ENCODE measurements around the gene BAG3.

The BAG3 gene

DNA sequence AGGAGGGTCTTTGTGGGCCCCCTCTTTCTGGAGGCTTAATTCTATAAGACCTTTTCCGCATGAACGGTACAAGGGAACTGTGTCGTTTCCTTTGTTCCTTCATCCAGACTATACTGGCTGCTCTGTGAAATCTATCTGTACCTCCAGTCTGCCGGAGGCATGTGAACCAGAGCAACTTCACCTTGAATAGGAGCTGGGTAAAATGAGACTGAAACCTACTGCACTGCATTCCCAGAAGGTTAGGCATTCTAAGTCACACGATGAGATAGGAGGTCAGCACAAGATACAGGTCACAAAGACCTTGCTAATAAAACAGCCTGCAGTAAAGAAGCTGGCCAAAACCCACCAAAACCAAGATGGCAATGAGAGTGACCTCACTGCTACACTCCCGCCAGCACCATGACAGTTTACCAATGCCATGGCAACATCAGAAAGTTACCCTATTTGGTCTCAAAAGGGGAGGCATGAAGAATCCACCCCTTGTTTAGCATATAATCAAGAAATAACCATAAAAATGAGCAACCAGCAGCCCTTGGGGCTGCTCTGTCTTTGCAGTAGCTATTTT is 37.9 kb downstream of the BAG3 start:
- H3K27me3 ChIP-seq: peaks cover 3% of the 10 kb centered on the region
- no peak overlapping the region for H3K27ac ChIP-seq
- H3K4me3 ChIP-seq (ENCODE audit: low read depth in 1 of 2, low read length in 1 of 2): no peak overlapping the region
- no peaks in the 10 kb centered on the region for H3K36me3 ChIP-seq
- TF ChIP-seq, protein P1, sequence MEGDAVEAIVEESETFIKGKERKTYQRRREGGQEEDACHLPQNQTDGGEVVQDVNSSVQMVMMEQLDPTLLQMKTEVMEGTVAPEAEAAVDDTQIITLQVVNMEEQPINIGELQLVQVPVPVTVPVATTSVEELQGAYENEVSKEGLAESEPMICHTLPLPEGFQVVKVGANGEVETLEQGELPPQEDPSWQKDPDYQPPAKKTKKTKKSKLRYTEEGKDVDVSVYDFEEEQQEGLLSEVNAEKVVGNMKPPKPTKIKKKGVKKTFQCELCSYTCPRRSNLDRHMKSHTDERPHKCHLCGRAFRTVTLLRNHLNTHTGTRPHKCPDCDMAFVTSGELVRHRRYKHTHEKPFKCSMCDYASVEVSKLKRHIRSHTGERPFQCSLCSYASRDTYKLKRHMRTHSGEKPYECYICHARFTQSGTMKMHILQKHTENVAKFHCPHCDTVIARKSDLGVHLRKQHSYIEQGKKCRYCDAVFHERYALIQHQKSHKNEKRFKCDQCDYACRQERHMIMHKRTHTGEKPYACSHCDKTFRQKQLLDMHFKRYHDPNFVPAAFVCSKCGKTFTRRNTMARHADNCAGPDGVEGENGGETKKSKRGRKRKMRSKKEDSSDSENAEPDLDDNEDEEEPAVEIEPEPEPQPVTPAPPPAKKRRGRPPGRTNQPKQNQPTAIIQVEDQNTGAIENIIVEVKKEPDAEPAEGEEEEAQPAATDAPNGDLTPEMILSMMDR (IDR thresholded peaks at IDR 0.05): no peak
- H3K4me1 ChIP-seq (ENCODE audit: control insufficient read depth in 1 of 2, insufficient read depth in 1 of 2, low read depth in 1 of 2, low read length in 1 of 2): peaks cover 0 to 9% of the 10 kb centered on the region in 2 experiments
- H3K9me3 ChIP-seq: no peaks in the 10 kb centered on the region

DNA sequence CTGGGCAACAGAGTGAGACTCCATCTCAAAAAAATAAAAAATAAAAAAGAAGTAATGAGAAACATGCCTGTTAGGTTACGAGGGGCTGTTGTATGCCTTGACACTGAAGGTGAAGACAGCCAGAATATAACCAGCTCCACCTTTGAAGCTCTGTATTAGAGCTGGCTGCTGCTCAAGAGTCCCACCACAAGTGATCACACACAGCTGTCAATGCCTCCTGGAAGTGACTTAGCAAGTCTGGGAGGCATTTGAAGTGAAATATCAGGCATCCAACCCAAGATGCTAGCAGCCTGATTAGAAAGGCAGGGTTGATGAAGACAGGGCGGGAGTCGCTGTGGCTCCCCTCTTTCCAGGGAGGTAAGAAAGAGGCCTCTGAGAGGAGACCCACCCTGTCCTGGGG is 40.5 kb downstream of the BAG3 start:
- H3K4me1 ChIP-seq (ENCODE audit: control insufficient read depth in 1 of 2, insufficient read depth in 1 of 2, low read depth in 1 of 2, low read length in 1 of 2): peaks cover 0 to 5% of the 10 kb centered on the region in 2 experiments
- TF ChIP-seq, protein P1 (IDR thresholded peaks at IDR 0.05): no peak
- no peak overlapping the region for H3K27ac ChIP-seq
- H3K27me3 ChIP-seq: peaks cover 3% of the 10 kb centered on the region
- H3K36me3 ChIP-seq: no peaks in the 10 kb centered on the region
- H3K9me3 ChIP-seq: no peaks in the 10 kb centered on the region
- no peak overlapping the region for H3K4me3 ChIP-seq (ENCODE audit: low read depth in 1 of 2, low read length in 1 of 2)

GRCh38 chr10:119693262-119693957 is 42.2 kb downstream of the BAG3 start:
- TF ChIP-seq, protein P1 (IDR thresholded peaks at IDR 0.05): no peak
- no peak overlapping the region for H3K4me3 ChIP-seq (ENCODE audit: low read depth in 1 of 2, low read length in 1 of 2)
- no peaks in the 10 kb centered on the region for H3K27me3 ChIP-seq
- no peaks in the 10 kb centered on the region for H3K4me1 ChIP-seq (ENCODE audit: control insufficient read depth in 1 of 2, insufficient read depth in 1 of 2, low read depth in 1 of 2, low read length in 1 of 2)
- no peak overlapping the region for H3K27ac ChIP-seq
- no peaks in the 10 kb centered on the region for H3K36me3 ChIP-seq
- H3K9me3 ChIP-seq: no peaks in the 10 kb centered on the region

GRCh38 chr10:119694608-119695007 is 43.4 kb downstream of the BAG3 start:
- Histone ChIP-seq H3K27ac (no peak overlapping the region), H3K4me1 (ENCODE audit: control insufficient read depth in 1 of 2, insufficient read depth in 1 of 2, low read depth in 1 of 2, low read length in 1 of 2) (no peaks in the 10 kb centered on the region), H3K27me3 (no peaks in the 10 kb centered on the region), H3K36me3 (no peaks in the 10 kb centered on the region), H3K9me3 (no peaks in the 10 kb centered on the region), H3K4me3 (ENCODE audit: low read depth in 1 of 2, low read length in 1 of 2) (no peak overlapping the region)
- TF ChIP-seq, protein P1 (IDR thresholded peaks at IDR 0.05): no peak

DNA sequence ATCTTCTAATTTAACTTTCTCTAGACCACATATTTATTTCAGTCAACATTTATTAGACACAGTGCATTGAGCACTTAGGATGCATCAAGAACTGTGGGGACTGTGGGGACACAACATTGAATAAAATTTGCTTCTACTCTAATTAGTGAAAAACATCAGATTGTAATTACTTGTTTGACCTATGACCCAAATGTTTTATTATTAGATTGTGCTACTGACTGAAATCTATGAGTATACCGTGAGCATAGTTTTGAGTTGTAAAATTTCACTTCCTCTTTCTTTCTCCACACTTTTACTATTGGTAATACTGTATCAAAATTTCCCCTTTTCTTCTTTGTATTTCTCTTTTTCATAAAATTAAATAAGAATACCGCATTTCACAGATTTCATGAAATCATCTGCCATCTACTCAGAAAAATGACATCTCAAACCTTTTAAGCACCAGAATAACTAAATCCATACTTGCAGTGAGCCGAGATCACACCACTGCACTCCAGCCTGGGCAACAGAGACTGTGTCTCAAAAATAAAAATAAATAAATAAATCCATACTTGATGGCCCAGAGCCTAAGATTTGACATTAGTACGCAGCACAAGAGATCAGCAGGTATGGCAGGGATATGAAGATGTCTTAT is 49.3 kb downstream of the BAG3 start:
- no peak overlapping the region for H3K4me3 ChIP-seq (ENCODE audit: low read depth in 1 of 2, low read length in 1 of 2)
- H3K4me1 ChIP-seq (ENCODE audit: control insufficient read depth in 1 of 2, insufficient read depth in 1 of 2, low read depth in 1 of 2, low read length in 1 of 2): no peaks in the 10 kb centered on the region
- TF ChIP-seq, protein P1 (IDR thresholded peaks at IDR 0.05): no peak
- H3K27me3 ChIP-seq: peaks cover 14% of the 10 kb centered on the region
- no peaks in the 10 kb centered on the region for H3K36me3 ChIP-seq
- no peaks in the 10 kb centered on the region for H3K9me3 ChIP-seq
- H3K27ac ChIP-seq: no peak overlapping the region

Data from neutrophil (primary cell).